Large intestine (tissue), 3 donors: ENCODE results near the gene ALOX5. TPM values are rescaled to one million over a fixed set of nuclear protein-coding genes. Genes with fewer than 3 reads are reported as not detected.
A peak's percentile ranks its signal among the peaks of the same experiment; 100 is the strongest.

Experiments
- DNase-seq, 2 donors: peaks; one replicate each; pipeline versions ENCODE4 v3.0.0 to v3.0.0-alpha.2; 2013
- H3K27ac ChIP-seq: one replicate; pipeline ENCODE4 v1.5.1; 2013; ENCODE audit warnings: low read length
- H3K27me3 ChIP-seq: 2 replicates; pipeline ENCODE4 v1.6.1; 2013; ENCODE audit warnings: low read length; ENCODE audit not compliant: control insufficient read depth, insufficient read depth
- H3K36me3 ChIP-seq: 2 replicates; pipeline ENCODE4 v1.6.1; 2013; ENCODE audit warnings: low read length; ENCODE audit not compliant: control insufficient read depth, insufficient read depth
- H3K4me1 ChIP-seq: one replicate; pipeline ENCODE4 v1.6.1; 2013; ENCODE audit warnings: low read length; ENCODE audit not compliant: control insufficient read depth, insufficient read depth
- H3K4me3 ChIP-seq: one replicate; pipeline ENCODE4 v1.5.1; 2013; ENCODE audit warnings: low read length
- H3K9me3 ChIP-seq: one replicate; pipeline ENCODE4 v1.6.1; 2013; ENCODE audit warnings: mild to moderate bottlenecking, low read depth, low read length, moderate library complexity; ENCODE audit not compliant: control insufficient read depth
- WGBS: methylation state at CpG from one replicate; pipeline ENCODE4 v1.1.5; 2013; ENCODE audit warnings: low lambda C conversion rate; ENCODE audit not compliant: insufficient coverage; 5-methylcytosine and 5-hydroxymethylcytosine counted together
- polyA plus RNA-seq: library from polyadenylated mRNA; unstranded; fragments of 120-200 nt; gene quantifications from one replicate; pipeline ENCODE4 v1.2.1, GENCODE V29; 2013

Gene ALOX5
- polyA plus RNA-seq, 1 donor = 17.6 TPM

GRCh38 chr10:45453639-45454255 is 79.7 kb downstream of the ALOX5 start:
- Histone ChIP-seq H3K36me3 (peaks cover 43% of the 10 kb centered on the region), H3K9me3 (no peaks in the 10 kb centered on the region), H3K27ac (no peak overlapping the region), H3K4me3 (no peak overlapping the region), H3K4me1 (peaks cover 5% of the 10 kb centered on the region), H3K27me3 (no peaks in the 10 kb centered on the region)
- no CpG with 5 or more reads among the region's 9 CpGs for WGBS
- no peak for DNase-seq

- Histone ChIP-seq H3K4me3 (no peak overlapping the region), H3K27ac (no peak overlapping the region), H3K9me3 (no peaks in the 10 kb centered on the region), H3K4me1 (peaks cover 5% of the 10 kb centered on the region), H3K27me3 (no peaks in the 10 kb centered on the region), H3K36me3 (peaks cover 48% of the 10 kb centered on the region)
- no peak for DNase-seq
- WGBS = no CpG with 5 or more reads among the region's 9 CpGs
These were observed 80.2 kb downstream of the ALOX5 start for GRCh38 chr10:45454262-45454661.

GRCh38 chr10:45454859-45455258 is 80.8 kb downstream of the ALOX5 start:
- Histone ChIP-seq H3K27ac (no peak overlapping the region), H3K36me3 (peaks cover 54% of the 10 kb centered on the region)
- no CpG with 5 or more reads among the region's 3 CpGs for whole genome bisulfite sequencing

GRCh38 chr10:45456233-45456632 is 82.2 kb downstream of the ALOX5 start:
- WGBS = no CpG with 5 or more reads among the region's 7 CpGs
- no peak for DNase-seq
- Histone ChIP-seq H3K4me1 (no peaks in the 10 kb centered on the region), H3K27me3 (no peaks in the 10 kb centered on the region), H3K36me3 (peaks cover 65% of the 10 kb centered on the region), H3K9me3 (no peaks in the 10 kb centered on the region), H3K27ac (no peak overlapping the region), H3K4me3 (no peak overlapping the region)

More at GRCh38 chr10:45454859-45455258, 80.8 kb downstream of the ALOX5 start:
- no peak overlapping the region for H3K4me3 ChIP-seq
- no peak for DNase-seq
- no peaks in the 10 kb centered on the region for H3K27me3 ChIP-seq
- no peaks in the 10 kb centered on the region for H3K9me3 ChIP-seq
- peaks cover 5% of the 10 kb centered on the region for H3K4me1 ChIP-seq

- Histone ChIP-seq H3K36me3 (peaks cover 69% of the 10 kb centered on the region), H3K4me1 (no peaks in the 10 kb centered on the region), H3K9me3 (no peaks in the 10 kb centered on the region), H3K4me3 (no peak overlapping the region), H3K27ac (no peak overlapping the region), H3K27me3 (no peaks in the 10 kb centered on the region)
- no peak for DNase-seq
- no CpG with 5 or more reads among the region's 7 CpGs for WGBS
These were observed 82.8 kb downstream of the ALOX5 start for GRCh38 chr10:45456822-45457221.

- Histone ChIP-seq H3K4me1 (no peaks in the 10 kb centered on the region), H3K36me3 (peaks cover 74% of the 10 kb centered on the region), H3K4me3 (no peak overlapping the region), H3K27me3 (no peaks in the 10 kb centered on the region), H3K9me3 (no peaks in the 10 kb centered on the region), H3K27ac (no peak overlapping the region)
- WGBS = 100% methylated on average over 1 of the region's 8 CpGs
- DNase-seq = no peak
These were observed 83.5 kb downstream of the ALOX5 start for GRCh38 chr10:45457487-45457886.

GRCh38 chr10:45460235-45460878 is 86.3 kb downstream of the ALOX5 start:
- DNase-seq = no peak
- Histone ChIP-seq H3K36me3 (peaks cover 76% of the 10 kb centered on the region), H3K27me3 (no peaks in the 10 kb centered on the region), H3K27ac (no peak overlapping the region), H3K4me3 (no peak overlapping the region), H3K9me3 (no peaks in the 10 kb centered on the region), H3K4me1 (no peaks in the 10 kb centered on the region)
- WGBS = 100% methylated on average over 1 of the region's 6 CpGs

GRCh38 chr10:45461034-45461433 is 87.0 kb downstream of the ALOX5 start:
- Histone ChIP-seq H3K27ac (no peak overlapping the region), H3K4me3 (no peak overlapping the region), H3K36me3 (peaks cover 70% of the 10 kb centered on the region), H3K9me3 (no peaks in the 10 kb centered on the region), H3K4me1 (no peaks in the 10 kb centered on the region), H3K27me3 (no peaks in the 10 kb centered on the region)
- no peak for DNase-seq
- no CpG with 5 or more reads among the region's 7 CpGs for WGBS

GRCh38 chr10:45463244-45464116 is 89.5 kb downstream of the ALOX5 start:
- H3K4me1 ChIP-seq = no peaks in the 10 kb centered on the region
- no peaks in the 10 kb centered on the region for H3K27me3 ChIP-seq
- H3K4me3 ChIP-seq = no peak overlapping the region
- no peak for DNase-seq
- H3K36me3 ChIP-seq = peaks cover 46% of the 10 kb centered on the region
- no CpG with 5 or more reads among the region's 23 CpGs for WGBS
- no peaks in the 10 kb centered on the region for H3K9me3 ChIP-seq
- H3K27ac ChIP-seq = no peak overlapping the region

- Histone ChIP-seq H3K4me3 (no peak overlapping the region), H3K4me1 (no peaks in the 10 kb centered on the region), H3K36me3 (peaks cover 32% of the 10 kb centered on the region), H3K9me3 (no peaks in the 10 kb centered on the region), H3K27me3 (no peaks in the 10 kb centered on the region), H3K27ac (no peak overlapping the region)
- WGBS = no CpG with 5 or more reads among the region's 6 CpGs
- peak; percentile 56 for DNase-seq
These were observed 91.0 kb downstream of the ALOX5 start for GRCh38 chr10:45464958-45465567.
